Small intestine (tissue), 16 donors: Measurements from ENCODE around the gene TMPRSS5. TPM values are rescaled to one million over a fixed set of nuclear protein-coding genes. Genes with fewer than 3 reads are reported as not detected.
A peak's percentile ranks its signal among the peaks of the same experiment; 100 is the strongest.

Source experiments
- DNase-seq, 2 donors: peaks; one replicate each; pipeline versions ENCODE4 v3.0.0 to v3.0.0-alpha.2; 2013
- FAIRE-seq: peaks from 2 replicates; lab custom pipeline; 2012; peaks lifted over from hg19 to GRCh38; lab: Jason Lieb, UNC
- H3K27ac ChIP-seq, 3 donors: one replicate each; pipeline ENCODE4 v1.5.1; 2013; ENCODE audit warnings: low read length in 2 of 3, mild to moderate bottlenecking in 2 of 3, control low read depth in 1 of 3, inconsistent platforms in 1 of 3, low read depth in 1 of 3, moderate library complexity in 1 of 3
- H3K27me3 ChIP-seq, 3 donors: one replicate each; pipeline ENCODE4 v1.6.1; 2013; ENCODE audit warnings: low read length in 3 of 3, inconsistent platforms in 1 of 3; ENCODE audit not compliant: control insufficient read depth in 3 of 3, insufficient read depth in 3 of 3
- H3K36me3 ChIP-seq, 3 donors: one replicate each; pipeline ENCODE4 v1.6.1; 2013; ENCODE audit warnings: low read length in 3 of 3, inconsistent platforms in 1 of 3, low read depth in 1 of 3, mild to moderate bottlenecking in 1 of 3, moderate library complexity in 1 of 3; ENCODE audit not compliant: control insufficient read depth in 3 of 3, insufficient read depth in 2 of 3
- H3K4me1 ChIP-seq, 3 donors: one replicate each; pipeline ENCODE4 v1.6.1; 2013; ENCODE audit warnings: low read length in 2 of 3, inconsistent platforms in 1 of 3, low read depth in 1 of 3, mild to moderate bottlenecking in 1 of 3, moderate library complexity in 1 of 3; ENCODE audit not compliant: control insufficient read depth in 3 of 3, insufficient read depth in 2 of 3
- H3K4me3 ChIP-seq, 3 donors: one replicate each; pipeline ENCODE4 v1.5.1; 2013; ENCODE audit warnings: low read length in 3 of 3, control low read depth in 1 of 3, inconsistent platforms in 1 of 3, low read depth in 1 of 3, mild to moderate bottlenecking in 1 of 3, moderate library complexity in 1 of 3
- H3K9me3 ChIP-seq, 2 donors: one replicate each; pipeline ENCODE4 v1.6.1; 2013; ENCODE audit warnings: low read depth in 1 of 2, low read length in 1 of 2; ENCODE audit not compliant: control insufficient read depth in 2 of 2, insufficient read depth in 1 of 2
- WGBS, 3 donors: extraction: QIAGEN DNeasy Blood & Tissue Kit; methylation state at CpG; one replicate each; pipeline ENCODE4 v1.1.7; 2013; 5-methylcytosine and 5-hydroxymethylcytosine counted together
- long read RNA-seq, 10 donors: transcript quantifications; one replicate each; lab custom pipeline, GENCODE V29; 2026
- polyA plus RNA-seq, 4 donors: library from polyadenylated mRNA; stranded (reverse) in 3 of 4; unstranded in 1 of 4; fragments of 200-250 nt in 3 of 4; fragments of 120-200 nt in 1 of 4; gene quantifications; one replicate each; pipeline versions ENCODE4 v1.2.1 to v1.2.3, GENCODE V29; 2013
- donor health status: healthy with polysubstance abuse.
- donor health status: control.
- donor health status: control.
- donor health status: Bipolar disorder and iron deficiency.
- donor health status: healthy.

The TMPRSS5 gene
- 1 to 10 TPM in 1 of 4 donors, under 1 TPM in 3; 0.37 to 1.1 (median 0.42) TPM for polyA plus RNA-seq
- long read RNA-seq, donor 1: 0 reads
- long read RNA-seq, donor 2: 0 reads
- long read RNA-seq, donor 3: 0 reads
- long read RNA-seq, donor 4: 0 reads
- long read RNA-seq, donor 5: 0 reads
- long read RNA-seq, donor 6: 0 reads
- long read RNA-seq, donor 7: 0 reads
- long read RNA-seq, donor 8: 0 reads
- long read RNA-seq, donor 9: 0 reads
- long read RNA-seq, donor 10: 0 reads

DNA sequence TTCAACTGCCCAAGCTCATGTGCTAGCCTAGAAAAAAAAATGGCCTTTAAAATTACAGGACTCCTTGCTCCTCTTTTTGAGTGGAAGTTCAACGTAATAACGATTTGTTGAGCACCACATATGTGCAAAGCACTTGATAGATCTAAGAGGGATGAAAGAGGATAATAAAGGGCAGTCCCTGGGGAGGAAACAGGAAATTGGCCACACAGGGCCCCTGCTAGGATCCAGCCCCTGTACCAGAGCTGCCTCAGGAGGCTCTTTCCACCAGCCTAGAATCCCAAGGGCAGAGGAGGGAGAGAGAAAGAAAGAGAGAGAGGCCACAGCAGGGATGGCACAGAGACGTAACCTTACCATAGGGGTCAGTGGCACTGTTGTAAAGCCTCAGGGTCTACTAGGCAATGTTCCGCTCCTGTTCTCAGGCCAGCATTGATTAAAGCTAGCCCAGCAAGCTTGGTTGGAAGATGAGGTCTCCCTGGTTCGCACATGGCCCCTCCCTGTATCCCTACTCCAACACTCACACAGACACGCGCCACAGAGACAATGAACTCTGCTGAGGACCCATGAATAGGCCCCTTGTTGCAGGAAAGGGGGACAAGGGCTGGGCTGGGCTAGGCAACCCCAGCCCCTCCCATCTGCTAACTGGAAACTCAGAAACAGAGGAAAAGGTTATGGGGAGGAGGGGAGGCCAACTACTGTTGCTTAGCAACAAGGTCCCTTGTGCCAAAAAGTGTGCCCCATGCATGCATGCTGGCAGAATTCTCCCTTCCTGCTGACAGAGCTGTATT lies at the start of gene TMPRSS5:
TSS of gene TMPRSS5 (minus strand) at position 438 of the 785 bp plus-strand sequence. CDS start at position 354, 84 bp downstream.
- Histone ChIP-seq H3K27ac (no peak within 1 kb of the TSS), H3K9me3 (peaks cover 0 to 1% of the 10 kb centered on the region in 2 donors), H3K4me3 (no peak within 1 kb of the TSS), H3K27me3 (no peaks in the 10 kb centered on the region), H3K4me1 (no peaks in the 10 kb centered on the region), H3K36me3 (no peaks in the 10 kb centered on the region)
- 90 to 91% (median 91%) methylated on average over 7 of the region's 7 CpGs for WGBS, 3 donors
- no peak for DNase-seq
- no peak for FAIRE-seq

DNA sequence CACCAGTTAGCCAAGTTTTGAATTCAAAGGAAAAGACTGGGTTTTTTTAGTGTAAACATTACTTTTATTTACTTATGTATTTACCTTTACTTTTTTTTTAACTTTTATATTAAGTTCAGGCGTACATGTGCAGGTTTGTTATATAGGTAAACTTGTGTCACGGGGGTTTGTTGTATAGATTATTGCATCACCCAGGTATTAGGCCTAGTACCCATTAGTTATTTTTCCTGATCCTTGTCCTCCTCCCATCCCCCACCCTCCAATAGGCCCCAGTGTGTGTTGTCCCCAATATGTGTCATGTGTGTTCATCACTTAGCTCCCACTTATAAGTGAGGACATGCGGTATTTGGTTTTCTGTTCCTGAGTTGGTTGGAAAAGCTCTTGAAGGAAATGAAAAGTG lies 46.8 kb upstream of the TMPRSS5 start:
- no peak overlapping the region for H3K4me3 ChIP-seq
- FAIRE-seq: no peak
- H3K27ac ChIP-seq: no peak overlapping the region
- H3K9me3 ChIP-seq: no peaks in the 10 kb centered on the region
- peaks cover 4 to 10% (median 9%) of the 10 kb centered on the region in 3 donors for H3K36me3 ChIP-seq
- no peak for DNase-seq
- no peaks in the 10 kb centered on the region for H3K4me1 ChIP-seq
- H3K27me3 ChIP-seq: no peaks in the 10 kb centered on the region
- WGBS, 3 donors: 96 to 97% (median 97%) methylated on average over 3 of the region's 3 CpGs

GRCh38 chr11:113736323-113736722 lies 30.2 kb upstream of the TMPRSS5 start:
- no peak for FAIRE-seq
- Histone ChIP-seq H3K36me3 (peaks cover 10 to 19% (median 12%) of the 10 kb centered on the region in 3 donors), H3K4me3 (no peak overlapping the region), H3K27ac (no peak overlapping the region), H3K4me1 (no peaks in the 10 kb centered on the region), H3K27me3 (no peaks in the 10 kb centered on the region), H3K9me3 (no peaks in the 10 kb centered on the region)
- DNase-seq: no peak
- 86 to 96% (median 93%) methylated on average over 1 of the region's 1 CpG for WGBS, 3 donors

DNA sequence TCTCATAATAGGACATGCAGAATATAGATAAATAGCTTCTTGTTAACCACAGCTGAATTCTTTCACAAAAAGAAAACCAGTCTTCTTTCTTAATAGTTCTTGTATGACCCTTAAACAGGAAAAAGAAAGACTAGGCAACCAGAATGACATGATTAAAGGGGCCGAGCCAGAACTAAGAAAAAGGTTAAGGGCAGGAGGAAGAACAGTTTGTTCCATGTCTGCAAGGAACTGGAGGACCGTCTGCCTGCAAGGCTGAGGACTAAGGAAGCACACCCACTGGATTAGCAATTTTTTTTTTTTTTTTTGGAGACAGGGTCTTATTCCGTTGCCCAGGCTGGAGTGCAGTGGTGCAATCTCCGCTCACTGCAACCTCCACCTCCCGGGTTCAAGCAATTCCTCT lies 26.0 kb upstream of the TMPRSS5 start:
- no peaks in the 10 kb centered on the region for H3K9me3 ChIP-seq
- no peak overlapping the region for H3K4me3 ChIP-seq
- 93 to 97% (median 95%) methylated on average over 5 of the region's 5 CpGs for WGBS, 3 donors
- DNase-seq (no peak), FAIRE-seq (no peak)
- H3K27me3 ChIP-seq: no peaks in the 10 kb centered on the region
- peaks cover 7 to 12% (median 10%) of the 10 kb centered on the region in 3 donors for H3K36me3 ChIP-seq
- no peak overlapping the region for H3K27ac ChIP-seq
- H3K4me1 ChIP-seq: no peaks in the 10 kb centered on the region

DNA sequence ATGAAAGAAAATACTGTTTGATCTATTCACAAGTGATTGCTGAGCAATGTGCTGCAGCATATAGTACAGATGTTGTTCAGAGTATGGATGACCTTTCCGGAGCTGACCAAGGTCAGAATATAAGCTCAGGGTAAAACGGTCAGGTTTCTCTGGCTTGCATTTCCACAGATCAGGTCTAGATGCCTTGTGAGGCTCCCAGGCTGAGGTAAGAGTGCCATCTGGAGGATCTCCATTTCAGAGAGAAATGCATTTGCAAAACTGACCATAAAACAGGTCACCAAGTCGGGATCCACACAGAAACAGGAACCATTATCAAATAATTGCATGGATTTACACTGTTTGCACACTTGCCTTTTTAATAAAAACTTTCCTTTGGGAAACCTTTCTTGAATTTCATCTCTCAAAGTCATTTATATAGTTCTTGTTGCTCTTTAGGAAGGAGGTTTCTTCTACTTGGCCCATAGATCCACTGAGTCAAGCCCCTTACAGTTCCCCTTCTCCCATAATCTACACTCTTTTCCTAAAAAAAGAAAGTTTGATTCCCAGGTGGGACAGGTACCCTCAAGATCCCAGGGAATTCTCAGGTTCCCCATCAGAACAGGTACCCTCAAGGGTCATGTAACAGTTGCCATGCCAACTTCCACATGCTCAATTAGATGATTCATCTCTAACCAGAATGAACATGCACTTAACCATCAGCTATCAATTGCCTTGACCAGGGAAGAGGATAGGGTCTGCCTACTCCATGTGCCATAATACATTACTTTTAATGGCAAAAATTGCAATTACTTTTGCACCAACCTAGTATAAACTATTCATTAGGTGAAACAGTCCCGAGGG lies 25.0 kb upstream of the TMPRSS5 start:
- H3K27ac ChIP-seq: no peak overlapping the region
- H3K4me3 ChIP-seq: no peak overlapping the region
- WGBS, 3 donors: 30 to 52% (median 34%) methylated on average over 4 of the region's 4 CpGs
- FAIRE-seq: no peak
- peaks cover 7 to 10% (median 9%) of the 10 kb centered on the region in 3 donors for H3K36me3 ChIP-seq
- peak; percentile 63 to 72 for DNase-seq
- no peaks in the 10 kb centered on the region for H3K27me3 ChIP-seq
- no peaks in the 10 kb centered on the region for H3K9me3 ChIP-seq
- peaks cover 0 to 5% (median 0%) of the 10 kb centered on the region in 3 donors for H3K4me1 ChIP-seq

GRCh38 chr11:113729456-113729855 lies 23.3 kb upstream of the TMPRSS5 start:
- no peak overlapping the region for H3K27ac ChIP-seq

DNA sequence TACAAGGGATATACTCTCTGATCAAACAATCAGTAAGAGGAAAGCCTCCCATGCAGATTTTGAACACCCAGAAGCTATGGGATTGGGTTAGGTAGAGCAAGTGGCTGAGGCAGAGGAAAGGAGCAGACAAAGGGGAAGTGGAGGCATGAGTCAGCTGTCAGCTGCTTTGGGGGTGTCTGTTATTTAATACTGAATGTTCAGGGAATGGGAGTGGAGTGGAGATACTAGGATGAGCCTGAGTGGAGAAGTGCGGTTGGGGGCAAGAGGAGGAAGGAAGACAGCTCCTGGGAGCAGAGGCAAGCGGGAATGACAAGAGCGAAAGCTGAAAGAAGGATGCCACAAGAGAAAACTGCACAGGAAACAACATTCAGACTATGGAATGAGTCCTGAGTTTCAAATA lies 22.7 kb upstream of the TMPRSS5 start:
- FAIRE-seq (no peak), DNase-seq (no peak)
- H3K4me1 ChIP-seq: peaks cover 0 to 5% (median 0%) of the 10 kb centered on the region in 3 donors
- H3K4me3 ChIP-seq: no peak overlapping the region
- WGBS, 3 donors: 90 to 98% (median 90%) methylated on average over 3 of the region's 3 CpGs
- H3K27ac ChIP-seq: no peak overlapping the region
- H3K36me3 ChIP-seq: peaks cover 4 to 7% (median 5%) of the 10 kb centered on the region in 3 donors
- no peaks in the 10 kb centered on the region for H3K27me3 ChIP-seq
- no peaks in the 10 kb centered on the region for H3K9me3 ChIP-seq

More at GRCh38 chr11:113729456-113729855, 23.3 kb upstream of the TMPRSS5 start:
- Histone ChIP-seq H3K9me3 (no peaks in the 10 kb centered on the region), H3K27me3 (no peaks in the 10 kb centered on the region), H3K36me3 (peaks cover 6 to 7% (median 7%) of the 10 kb centered on the region in 3 donors), H3K4me1 (peaks cover 0 to 5% (median 0%) of the 10 kb centered on the region in 3 donors), H3K4me3 (no peak overlapping the region)
- FAIRE-seq (no peak), DNase-seq (no peak)
- WGBS, 3 donors: 65 to 73% (median 73%) methylated on average over 5 of the region's 5 CpGs

DNA sequence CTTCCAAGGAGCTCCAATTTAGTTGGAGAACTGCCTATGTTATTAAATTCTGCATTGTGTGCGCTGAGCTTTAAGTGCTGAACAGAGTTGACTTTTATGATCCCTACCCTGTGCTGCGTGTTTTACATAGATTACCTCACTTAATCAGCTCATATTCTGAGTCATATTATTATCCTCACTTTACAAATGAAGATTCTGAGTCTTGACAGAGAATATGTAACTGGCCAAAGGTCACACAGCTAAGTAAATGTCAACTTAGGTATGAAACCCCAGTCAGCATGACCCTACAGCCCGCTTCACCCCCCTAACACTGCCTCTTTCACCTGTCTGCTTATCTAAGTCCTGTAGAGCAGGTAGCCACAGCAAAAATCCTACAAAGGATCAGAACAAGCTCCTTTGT lies 19.8 kb upstream of the TMPRSS5 start:
- Histone ChIP-seq H3K36me3 (no peaks in the 10 kb centered on the region), H3K4me3 (no peak overlapping the region), H3K27ac (peak overlapping the region in 2 of 3 donors; percentile 27 to 69), H3K27me3 (no peaks in the 10 kb centered on the region), H3K4me1 (peaks cover 0 to 5% (median 0%) of the 10 kb centered on the region in 3 donors), H3K9me3 (no peaks in the 10 kb centered on the region)
- FAIRE-seq (peak; percentile 59), DNase-seq (peak; percentile 83 to 87)
- 15 to 69% (median 32%) methylated on average over 3 of the region's 3 CpGs for WGBS, 3 donors
